Stimulated activated CD4-positive, alpha-beta T cell treated with anti-CD3 and anti-CD28 coated beads, Interleukin-12 subunit alpha, Interleukin-12 subunit beta, amount 100 ng/mL, for 4 hours (primary cell): ENCODE measurements around the gene CDC25C.
"Not testable (repeated sequence)": the region's sequence is repeated elsewhere in the genome, so short reads cannot be mapped to it uniquely, and the experiment has no call there.

Experiments
- DNase-seq: peaks from one replicate; pipeline ENCODE4 v3.0.0-alpha.2; 2020

Gene CDC25C

DNA sequence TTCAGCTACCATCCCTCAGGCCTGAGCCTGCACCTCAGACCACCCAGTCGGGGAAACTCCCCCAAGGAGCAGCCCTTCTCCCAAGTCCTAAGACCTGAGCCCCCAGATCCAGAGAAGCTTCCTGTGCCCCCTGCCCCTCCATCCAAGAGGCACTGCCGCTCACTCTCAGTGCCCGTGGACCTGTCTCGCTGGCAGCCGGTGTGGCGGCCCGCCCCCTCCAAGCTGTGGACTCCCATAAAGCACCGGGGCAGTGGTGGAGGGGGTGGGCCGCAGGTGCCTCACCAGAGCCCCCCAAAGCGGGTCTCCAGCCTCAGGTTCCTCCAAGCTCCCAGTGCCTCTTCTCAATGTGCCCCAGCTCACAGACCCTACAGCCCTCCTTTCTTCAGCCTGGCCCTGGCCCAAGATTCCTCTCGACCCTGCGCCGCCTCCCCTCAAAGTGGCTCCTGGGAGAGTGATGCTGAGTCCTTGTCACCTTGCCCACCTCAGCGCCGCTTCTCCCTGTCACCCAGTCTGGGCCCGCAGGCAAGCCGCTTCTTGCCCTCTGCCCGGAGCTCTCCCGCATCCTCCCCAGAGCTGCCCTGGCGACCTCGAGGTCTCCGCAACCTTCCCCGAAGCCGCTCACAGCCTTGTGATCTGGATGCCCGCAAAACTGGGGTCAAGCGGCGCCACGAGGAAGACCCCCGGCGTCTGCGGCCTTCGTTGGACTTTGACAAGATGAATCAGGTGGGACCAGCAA, 13.5 kb upstream of the CDC25C start:
- DNase-seq: no peak

DNA sequence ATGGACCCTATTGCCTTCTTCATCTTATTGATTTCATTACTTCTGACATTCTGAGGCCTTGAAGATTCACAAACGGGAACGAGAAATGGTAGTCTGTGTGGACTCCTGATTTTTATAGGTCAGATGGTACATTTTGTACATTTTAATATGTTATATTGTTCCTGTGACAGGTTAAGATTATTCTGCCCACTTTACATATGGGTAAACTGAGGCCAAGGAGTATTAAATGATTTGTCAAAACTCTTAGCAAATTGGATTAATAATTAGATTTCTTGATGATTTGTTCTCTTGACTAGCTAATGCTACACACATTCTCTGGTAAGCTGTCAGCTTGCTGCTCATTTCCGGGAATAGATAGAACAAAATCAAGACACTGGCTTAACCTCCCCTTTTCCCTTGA, 8.4 kb upstream of the CDC25C start:
- DNase-seq: no peak

DNA sequence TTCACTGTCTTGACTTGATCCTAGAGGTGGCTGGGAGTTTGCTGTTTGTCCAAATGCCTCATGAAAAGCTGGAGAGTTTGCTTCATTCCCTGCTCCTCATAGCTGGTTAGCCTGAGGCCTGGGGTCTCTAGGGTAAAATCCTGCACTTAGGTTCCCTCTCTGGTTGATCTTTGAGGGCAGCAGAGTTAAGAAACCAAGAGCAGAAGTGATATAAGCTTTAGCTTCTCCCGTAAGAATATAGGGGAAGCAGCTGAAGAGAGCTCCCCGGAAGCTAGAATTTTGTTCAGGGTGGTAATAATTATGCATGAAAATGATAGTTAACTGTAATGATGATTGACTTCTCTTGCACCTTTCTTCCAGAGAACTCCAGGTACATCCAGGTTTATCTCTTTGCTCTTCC, 7.9 kb upstream of the CDC25C start:
- DNase-seq: no peak

DNA sequence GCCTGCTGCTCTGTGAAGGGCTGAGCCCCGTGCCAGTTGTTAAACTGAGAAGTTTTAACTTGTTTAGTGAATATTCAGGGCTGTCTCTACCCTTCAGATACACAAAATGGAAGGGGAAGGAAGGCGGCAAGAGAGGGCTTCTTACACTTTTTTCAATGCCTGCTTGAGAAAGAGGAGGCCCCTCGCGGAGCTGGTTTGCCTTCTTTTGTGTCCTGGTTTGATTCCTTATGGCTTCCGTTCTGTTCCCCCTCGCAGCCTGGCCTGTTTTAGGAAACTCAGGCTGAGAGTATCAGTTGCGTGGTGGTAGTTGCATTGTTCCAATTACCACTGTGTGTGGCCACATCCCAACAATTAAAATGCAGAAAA, 7.5 kb upstream of the CDC25C start:
- DNase-seq: no peak

DNA sequence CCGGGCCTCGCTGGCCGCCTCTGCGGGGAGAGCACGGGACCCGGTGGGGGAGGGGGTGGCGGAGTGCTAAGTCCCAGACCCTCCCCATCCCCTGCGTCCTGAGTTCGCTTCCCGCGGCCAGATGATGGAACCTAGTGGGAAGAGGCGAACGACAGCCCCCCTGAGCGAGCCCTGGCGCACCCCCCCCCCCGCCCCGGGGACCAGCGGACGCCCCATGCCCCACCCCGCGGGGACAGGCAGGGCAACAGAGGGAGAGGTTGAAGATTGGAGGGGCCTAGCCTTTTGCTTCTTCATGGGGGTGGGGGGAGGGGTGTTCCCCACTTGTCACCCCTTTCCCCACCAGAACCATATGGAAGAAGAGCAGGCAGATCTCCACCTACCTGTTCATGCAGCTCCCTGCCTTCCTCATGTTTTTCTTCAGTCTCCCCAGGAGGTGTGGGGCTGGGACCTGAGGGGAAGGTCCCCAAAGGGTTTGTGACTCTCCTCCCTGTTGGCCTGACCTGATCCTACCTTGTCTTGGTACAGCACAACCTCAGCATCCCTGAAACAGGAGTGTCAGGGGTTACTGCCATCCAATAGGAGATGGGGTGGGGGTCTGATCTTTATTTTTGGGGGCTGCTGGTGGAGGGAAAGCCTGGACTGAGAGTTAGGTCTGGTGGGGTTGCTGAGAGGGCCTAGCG, 6.9 kb upstream of the CDC25C start:
- DNase-seq: no peak

DNA sequence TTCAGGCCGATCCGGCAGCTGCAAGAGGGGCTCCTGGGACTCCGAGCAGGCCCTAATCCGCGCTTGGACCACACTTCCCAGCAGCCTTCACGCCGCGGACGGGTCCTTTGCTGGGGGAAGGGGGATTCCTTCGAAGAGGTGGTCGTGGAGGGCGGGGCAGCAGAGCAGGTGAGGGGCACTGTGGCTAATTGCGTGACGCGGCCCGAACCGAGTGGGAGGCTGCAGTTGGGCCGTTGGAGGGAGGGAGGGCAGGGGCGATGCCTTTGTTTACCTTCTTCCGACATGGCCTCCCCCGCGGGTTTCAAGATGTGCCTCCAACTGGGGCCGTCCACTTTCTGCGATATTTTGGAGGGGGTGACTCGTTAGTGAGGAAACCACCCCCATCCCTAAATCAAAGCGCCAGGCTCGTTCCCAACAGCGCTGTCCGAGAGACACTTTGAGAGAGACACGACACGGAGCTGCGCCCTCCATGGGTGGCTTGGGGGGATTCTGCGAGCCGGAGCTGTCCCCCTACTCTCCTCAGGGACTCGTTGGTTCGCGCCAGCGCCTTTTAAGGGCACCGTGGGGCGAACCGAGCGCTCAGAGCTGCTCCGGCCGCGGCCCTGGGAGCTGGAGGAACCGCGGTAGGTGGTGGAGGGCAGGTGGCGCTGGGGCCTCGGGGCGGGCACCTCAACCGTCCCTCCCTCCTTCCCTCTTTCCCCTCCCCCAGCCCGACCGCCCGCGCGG, 6.2 kb upstream of the CDC25C start, which contains the start of gene FAM53C:
Gene FAM53C, plus strand, starts transcription at position 582 of the 726 bp plus-strand sequence. CDS start 3,070 bp downstream, outside the sequence.
- DNase-seq: peak; percentile 91

DNA sequence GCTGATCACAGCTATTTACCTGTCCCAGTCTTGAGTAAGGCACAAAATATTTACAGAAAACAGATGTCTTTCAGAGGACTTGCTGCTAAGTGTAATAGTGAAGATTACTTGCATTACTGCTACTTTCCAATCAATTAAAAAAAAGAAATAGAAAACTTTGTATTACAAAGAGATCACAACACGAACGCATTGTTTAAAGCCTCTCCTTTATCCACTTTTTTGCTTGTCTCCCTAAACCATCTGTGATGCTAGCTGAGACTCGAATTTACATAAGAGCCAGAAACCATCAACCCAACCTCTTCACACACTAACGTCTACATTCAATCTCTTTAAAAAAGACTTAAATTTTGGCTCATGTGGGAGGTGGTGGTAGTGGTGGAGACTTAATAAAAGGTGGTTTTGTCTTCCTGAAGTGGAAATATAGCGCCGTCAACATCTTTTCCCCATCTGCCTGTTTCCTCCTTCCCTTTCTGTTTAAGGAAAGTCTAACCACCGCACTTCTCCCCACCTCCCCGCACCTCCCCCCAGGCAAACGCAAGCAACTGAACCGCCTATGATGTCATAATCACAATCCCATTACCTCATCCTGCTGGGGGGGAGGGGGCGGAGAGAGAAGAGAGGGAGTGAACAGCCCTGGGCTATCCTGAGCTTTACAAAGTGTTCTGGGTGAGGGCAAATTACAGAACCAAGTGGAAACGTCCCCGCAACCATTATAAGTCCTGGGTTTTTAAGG, 5.5 kb upstream of the CDC25C start:
- no peak for DNase-seq

DNA sequence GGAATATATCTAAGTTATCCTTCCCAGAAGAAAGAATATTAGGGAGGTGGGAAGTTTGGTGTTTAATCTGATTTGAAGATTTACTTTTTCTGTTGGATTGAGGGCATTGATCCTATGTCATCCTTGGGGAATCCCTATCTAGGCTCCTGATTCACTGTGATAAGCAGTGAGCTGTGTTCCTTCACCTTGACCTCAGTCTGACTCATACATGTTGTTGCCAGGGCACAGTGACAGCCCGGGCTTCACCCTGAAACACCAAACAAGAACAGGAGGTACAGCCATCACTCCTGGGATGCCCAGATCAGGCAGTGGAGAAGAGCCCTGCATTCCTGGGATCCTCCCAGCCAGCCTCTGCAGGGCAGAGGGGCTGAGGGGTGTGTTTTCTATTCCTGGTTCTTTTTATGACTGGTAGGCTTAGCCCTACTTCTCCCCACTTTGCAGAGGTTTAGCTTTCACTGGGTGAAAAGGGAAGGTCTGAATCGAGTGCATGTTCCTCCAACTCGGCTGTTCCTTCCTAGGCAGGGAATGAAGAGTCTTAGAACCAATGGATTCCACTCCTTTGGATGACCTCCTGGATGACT, 3.4 kb upstream of the CDC25C start:
- DNase-seq: no peak

DNA sequence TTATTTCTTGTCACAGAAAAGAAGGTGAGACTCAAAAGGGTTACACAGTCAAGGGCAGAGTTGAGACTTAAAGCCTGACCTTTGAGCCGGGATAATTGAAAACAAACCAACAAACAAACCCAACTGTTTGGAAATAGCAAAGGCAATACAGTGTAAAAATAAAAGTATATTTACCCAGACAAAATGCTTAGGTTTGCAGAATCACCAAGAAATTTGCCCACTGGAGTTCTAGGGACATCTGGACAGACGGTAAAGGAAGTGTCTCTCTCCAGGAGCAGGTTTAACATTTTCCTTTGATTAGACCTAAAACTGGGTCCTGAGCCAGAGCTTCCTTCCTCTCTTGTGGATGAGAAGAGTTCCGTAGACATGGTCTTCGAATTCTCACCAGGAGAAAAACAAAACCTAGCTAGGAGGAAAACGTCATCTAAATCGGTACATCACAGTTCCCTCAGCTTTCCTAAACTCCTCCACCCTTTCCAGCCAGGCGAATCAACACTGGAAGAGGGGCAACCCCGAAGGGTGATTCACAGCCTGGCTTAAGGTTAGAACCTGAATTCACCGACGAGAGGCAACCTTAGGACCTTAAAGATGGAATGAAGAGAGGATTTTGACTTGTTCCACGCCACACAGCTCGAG, 673 bp downstream of the CDC25C start:
- DNase-seq: no peak

DNA sequence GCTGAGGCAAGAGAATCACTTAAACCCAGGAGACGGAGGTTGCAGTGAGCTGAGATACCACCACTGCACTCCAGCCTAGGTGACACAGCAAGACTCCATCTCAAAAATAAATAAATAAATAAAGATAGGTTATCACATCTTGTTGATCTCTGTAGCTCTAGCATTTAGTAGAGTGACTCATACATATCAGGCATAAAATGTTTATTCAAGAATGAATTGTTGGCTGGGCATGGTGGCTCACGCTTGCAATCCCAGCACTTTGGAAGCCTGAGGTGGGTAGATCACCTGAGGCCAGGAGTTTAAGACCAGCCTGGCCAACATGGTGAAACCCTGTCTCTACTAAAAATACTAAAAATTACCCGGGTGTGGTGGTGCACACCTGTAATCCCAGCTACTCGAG, 13.4 kb downstream of the CDC25C start:
- not testable (repeated sequence) for DNase-seq

DNA sequence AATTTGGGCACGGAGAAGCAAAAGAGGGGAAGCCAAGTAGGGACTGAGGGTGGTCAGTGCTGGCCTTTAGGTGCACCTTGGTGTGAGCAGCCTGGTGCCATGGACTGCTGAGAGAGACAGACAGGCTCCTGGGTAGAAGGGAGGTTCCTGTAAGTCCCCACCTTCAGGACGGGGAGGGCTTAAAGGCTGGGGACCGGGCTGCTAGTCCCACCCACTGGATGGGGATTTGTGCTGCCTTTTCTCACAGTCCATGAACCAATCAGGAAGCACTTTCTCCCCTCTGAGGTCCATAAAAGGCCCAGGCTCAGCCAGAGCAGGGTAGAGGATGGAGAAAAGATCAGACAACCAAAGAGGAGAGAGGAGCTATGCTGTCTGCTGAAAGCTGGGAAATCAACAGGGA, 15.2 kb downstream of the CDC25C start:
- no peak for DNase-seq

DNA sequence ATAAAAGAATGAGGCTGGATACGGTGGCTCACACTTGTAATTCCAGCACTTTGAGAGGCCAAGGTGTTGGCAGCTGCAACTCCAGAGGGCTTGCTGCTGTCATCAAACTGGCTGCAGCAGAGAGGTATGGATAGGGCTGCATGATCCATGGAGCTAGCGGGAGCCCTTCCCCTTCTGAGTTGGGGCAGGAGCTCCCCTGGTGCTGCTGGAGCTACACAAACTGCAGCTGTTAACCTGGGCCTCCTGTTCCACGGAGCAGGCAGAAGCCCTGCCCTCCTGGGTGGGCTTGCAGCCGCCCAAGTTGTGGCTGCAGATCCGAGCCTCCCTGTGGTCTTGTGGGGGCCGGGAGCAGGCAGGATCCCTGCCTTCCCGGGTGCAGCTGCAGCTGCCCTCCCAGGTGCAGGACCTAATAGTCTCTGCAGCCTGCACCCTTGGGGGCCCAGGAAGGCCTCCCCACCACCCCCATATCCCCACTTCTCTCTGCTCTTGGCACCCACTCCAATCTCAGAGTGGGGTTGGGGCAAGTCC, 15.8 kb downstream of the CDC25C start:
- DNase-seq: no peak

DNA sequence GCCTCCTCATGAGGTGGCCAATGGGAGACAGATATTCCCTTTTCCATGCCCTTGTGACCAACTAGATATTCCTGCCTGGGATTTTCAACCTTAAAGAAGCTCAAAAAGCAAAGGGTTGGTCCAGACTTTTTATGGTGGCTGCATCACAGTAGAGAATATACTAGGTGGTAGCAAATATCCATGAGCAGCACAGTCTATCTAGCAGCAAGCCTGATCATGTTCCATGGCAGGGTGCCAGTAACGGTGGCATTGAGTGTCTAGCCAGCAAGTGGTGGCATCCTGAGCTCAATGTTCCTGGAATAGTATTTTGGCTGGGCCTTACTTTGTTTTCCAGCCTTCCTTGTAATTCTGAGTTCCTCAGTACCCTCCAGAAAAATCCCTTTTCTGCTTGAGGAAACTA, 25.8 kb downstream of the CDC25C start:
- no peak for DNase-seq

DNA sequence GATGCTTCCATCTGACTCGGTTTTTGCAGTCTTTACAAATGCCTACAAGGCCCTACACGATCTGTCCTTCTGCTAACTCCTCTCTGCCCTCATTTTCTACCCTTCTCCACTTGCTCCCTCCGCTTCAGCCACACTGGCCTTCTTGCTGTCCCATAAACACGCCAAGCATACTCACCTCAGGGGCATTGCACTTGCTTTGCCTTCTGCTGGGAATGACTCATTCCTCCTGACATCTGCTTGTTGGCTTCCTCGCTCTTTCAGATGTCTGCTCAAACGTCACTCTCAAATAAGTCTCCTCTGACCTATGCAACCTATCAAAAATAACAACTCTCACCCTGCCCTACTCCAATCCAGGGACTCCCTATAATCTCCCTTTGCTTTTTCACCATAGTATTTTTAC, 28.2 kb downstream of the CDC25C start:
- no peak for DNase-seq

DNA sequence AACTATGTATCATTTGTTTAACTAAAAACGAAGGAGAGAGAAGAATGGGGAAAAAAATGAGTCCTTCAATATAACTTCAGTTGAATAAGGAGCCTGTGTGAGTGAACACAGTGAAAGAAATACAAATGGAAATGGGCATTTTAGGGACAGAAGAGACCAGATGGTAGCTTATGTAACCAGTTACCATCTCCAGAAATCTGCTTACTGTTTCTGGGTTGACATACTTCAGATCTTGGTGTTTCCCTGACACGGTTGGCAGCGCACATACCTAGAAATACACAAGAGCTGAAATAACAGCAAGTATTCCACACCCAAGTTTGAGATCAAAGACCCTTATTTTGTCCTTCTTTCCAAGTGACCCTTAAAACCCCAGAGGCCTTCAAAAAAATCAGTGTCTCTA, 42.3 kb downstream of the CDC25C start:
- DNase-seq: no peak

DNA sequence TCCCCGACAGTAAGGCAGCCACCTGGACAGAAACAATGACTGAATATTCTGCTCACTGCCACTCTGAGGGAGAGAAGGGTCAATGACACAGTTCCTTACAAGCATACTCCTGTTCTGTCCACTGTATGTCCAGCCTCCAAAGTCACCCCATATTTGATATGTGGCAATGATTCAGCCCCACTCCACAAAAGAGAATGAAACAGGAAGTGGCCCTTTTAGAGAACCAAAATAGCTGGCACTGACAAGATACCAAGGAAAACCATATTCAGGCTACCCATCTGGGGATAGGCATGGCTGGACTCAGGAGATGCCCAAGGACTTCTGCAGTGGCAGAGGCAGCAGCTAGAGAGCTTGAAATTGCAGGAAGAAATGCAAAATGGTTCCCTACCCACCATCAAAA, 44.4 kb downstream of the CDC25C start:
- DNase-seq: no peak

DNA sequence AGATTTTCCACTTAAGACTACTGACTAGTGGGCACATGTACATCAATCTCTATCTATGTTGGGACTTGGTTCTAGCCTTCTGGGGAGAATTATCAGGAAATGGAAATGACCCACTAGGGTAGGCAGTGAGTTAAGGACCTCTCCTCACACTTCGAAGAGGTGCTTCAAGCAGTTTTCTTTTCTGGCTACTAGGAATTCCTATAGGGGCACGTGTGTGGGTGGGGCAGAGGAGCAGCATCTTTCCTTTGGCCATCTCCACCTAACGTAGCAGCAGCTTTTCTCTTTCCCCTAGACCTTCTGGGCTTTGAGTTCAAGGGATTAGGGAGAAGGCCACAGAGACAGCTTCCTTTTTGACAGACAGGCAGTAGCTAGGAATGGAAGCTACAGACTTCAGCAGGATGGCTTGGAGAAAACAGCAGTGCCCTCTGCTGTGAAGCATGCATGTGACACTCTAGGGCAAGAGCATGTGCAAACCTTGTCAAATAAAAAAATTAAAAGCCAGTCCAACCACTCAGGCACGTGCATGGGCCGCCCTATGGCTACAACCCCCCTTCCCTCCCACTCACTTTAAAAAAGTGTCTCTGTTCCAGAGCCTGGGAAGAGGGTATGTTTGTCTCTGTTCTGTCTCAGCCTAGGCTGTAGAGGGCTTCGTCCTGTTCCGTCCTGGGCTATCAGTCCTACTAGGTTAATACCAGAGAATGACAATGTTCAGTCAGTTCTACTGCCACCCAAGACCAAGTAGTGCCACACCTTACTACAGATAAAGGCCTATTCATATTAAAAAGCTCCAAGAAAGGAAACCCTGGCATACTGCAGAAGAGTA, 48.5 kb downstream of the CDC25C start:
- no peak for DNase-seq

DNA sequence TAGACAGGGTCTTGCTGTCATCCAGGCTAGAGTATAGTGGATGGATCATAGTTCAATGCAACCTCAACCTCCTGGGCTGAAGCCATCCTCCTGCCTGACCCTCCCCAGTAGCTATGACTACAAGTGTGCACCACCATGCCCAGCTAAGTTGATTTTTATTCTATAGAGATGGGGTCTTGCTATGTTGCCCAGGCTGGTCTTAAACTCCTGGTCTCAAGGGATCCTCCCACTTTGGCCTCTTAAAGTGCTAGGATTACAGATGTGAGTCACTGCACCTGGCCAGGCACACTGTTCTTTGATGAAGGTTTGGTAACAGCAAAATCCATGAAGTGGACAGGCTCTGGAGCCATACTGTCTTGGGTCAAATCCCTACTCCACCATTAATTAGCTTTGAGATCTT, 50.7 kb downstream of the CDC25C start:
- no peak for DNase-seq

DNA sequence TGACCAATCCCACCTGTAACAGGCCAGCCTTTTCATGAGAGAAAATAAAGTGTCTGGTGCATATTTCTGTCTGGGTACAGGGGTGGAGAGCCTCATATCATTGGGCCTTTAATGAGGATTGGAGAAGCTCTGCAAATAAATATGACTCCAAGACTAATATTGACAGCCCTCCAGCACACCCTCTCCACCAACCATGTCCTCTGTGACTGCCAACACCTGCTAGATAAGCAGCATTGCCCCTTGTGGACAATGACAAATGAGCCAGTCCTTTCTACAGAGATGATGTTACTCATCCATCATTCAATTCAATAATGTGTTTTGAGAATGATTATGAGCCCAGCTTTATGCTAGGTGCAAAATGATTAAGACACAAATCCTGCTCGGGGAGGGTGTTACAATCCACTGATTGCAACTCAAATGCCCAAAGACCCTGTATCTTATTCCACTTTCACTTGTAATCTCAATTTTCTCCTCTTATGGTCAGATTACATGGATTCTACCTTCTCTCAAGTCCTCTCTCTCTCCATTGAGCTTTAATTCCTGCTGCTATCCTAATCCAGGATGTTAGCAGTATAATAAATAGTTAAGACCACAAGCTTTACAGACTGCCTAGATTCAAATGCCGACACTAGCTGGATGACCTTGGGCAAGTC, 55.1 kb downstream of the CDC25C start:
- no peak for DNase-seq

DNA sequence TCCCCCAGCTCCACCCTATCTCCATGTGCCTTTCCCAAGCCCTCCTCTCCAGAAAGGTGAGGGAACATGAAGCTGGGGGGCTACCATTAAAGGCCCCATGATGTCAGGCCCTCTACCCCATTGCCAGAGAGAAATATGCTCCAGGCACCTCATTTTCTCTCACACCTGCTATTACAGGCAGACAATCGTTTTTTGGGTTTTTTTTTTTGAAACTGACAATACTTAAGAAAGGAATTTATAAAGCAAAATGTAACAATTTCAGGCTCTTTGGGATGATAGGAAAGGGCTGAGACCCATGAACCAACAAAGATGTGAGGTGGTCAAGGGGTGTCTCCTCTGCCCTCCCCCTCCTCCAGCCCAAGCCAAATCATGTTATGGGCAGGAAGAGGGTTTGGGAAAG, 55.7 kb downstream of the CDC25C start:
- no peak for DNase-seq

DNA sequence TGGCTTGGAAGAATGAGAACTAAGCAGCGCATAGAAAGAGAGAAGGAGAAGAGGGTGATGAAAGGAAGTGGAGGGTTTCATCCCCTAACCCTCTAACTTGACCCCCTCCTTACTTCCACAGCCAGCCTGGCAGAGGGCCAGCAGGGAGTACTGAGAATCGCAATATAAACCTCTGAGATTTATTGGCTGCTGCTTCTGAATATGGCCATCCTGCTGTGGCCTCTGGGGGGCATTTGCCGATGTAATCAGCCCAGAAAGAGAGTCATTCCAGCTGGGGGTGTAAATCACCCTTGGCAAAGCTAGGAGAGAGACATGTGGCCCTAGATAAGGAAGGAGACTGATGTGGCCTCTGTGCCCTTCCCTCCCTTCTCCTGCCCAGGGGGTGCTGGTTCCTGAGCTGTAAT, 56.2 kb downstream of the CDC25C start:
- no peak for DNase-seq
